ENCODE data around the gene ZNF536. TPM values are rescaled to one million over a fixed set of nuclear protein-coding genes. Genes with fewer than 3 reads are reported as not detected.

Gene ZNF536
- polyA plus RNA-seq, 1 donor (not counting 4 experiments of a cell fraction or from before 2014, with no cell fraction given), result not detected

GRCh38 chr19:30530751-30531150 is 158.6 kb downstream of the ZNF536 start:
- no peaks in the 10 kb centered on the region for H3K9me1 ChIP-seq (ENCODE audit: control insufficient read depth, extremely low read depth, insufficient read depth, low read length)
- H3K9ac ChIP-seq (ENCODE audit: control insufficient read depth, extremely low read depth, insufficient read depth, low read length), result no peak overlapping the region
- no peak for TF ChIP-seq CTCF (optimal IDR thresholded peaks at IDR 0.05 in 1 of 3, IDR thresholded peaks at IDR 0.05 in 1 of 3, conservative IDR thresholded peaks at IDR 0.05 in 1 of 3; ENCODE audit: extremely low read depth in 1 of 3, insufficient read depth in 2 of 3, low read length in 3 of 3)
- no peak for TF ChIP-seq EZH2 (IDR thresholded peaks at IDR 0.05; ENCODE audit: low read length)
- no peaks in the 10 kb centered on the region for H3K79me2 ChIP-seq (ENCODE audit: control insufficient read depth, insufficient read depth, low read length)
- no peak overlapping the region for H2AFZ ChIP-seq (ENCODE audit: control insufficient read depth, low read length)
- no peaks in the 10 kb centered on the region for H3K27me3 ChIP-seq (ENCODE audit: control insufficient read depth, extremely low read depth, insufficient read depth, low read length)
- no peaks in the 10 kb centered on the region for H3K36me3 ChIP-seq (ENCODE audit: control insufficient read depth in 2 of 2, extremely low read depth in 1 of 2, insufficient read depth in 2 of 2, low read length in 2 of 2)
- H3K9me3 ChIP-seq (ENCODE audit: control insufficient read depth, low read depth, low read length), result peaks cover 4% of the 10 kb centered on the region
- H3K27ac ChIP-seq (ENCODE audit: control insufficient read depth, insufficient read depth, low read length), result no peak overlapping the region
- H3K4me1 ChIP-seq (ENCODE audit: control insufficient read depth, extremely low read depth, insufficient read depth, low read length), result no peaks in the 10 kb centered on the region
- H3K4me2 ChIP-seq (ENCODE audit: control insufficient read depth, extremely low read depth, insufficient read depth, low read depth, low read length), result no peak overlapping the region
- no peak overlapping the region for H3K4me3 ChIP-seq (ENCODE audit: control insufficient read depth in 2 of 3, extremely low read depth in 1 of 3, insufficient read depth in 2 of 3, low read depth in 1 of 3, low read length in 3 of 3)
- FAIRE-seq (no peak), DNase-seq (ENCODE audit: low read depth, low spot score) (no peak)
- dilution Hi-C loops (cut with MboI; ENCODE audit: extremely low pct_ligation_motif_present, low sequenced_read_pairs), result no loop called here
- H4K20me1 ChIP-seq (ENCODE audit: control insufficient read depth, extremely low read depth, insufficient read depth, low read length), result no peaks in the 10 kb centered on the region

DNA sequence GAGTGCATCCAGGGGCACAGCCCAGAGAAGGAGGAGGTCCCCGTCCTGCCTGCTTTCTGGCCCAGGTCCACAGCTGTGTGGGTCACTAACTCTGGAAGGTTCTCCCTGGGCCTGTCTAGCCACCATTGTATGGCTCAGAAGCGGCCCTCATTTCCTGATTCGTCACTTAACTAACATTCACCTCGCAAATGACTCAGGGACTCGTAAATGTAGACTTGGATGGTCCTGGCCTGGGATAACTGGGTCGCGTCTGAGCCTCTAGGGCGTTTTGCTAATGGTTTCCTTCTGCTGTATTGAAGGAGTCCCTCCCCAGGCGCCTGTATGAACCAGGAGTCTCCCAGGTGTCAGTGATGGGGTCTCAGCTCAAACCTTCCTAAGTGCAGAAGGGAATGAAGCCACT is 162.8 kb downstream of the ZNF536 start:
- Histone ChIP-seq H3K9me3 (ENCODE audit: control insufficient read depth, low read depth, low read length) (peaks cover 3% of the 10 kb centered on the region), H3K9ac (ENCODE audit: control insufficient read depth, extremely low read depth, insufficient read depth, low read length) (no peak overlapping the region), H3K27me3 (ENCODE audit: control insufficient read depth, extremely low read depth, insufficient read depth, low read length) (no peaks in the 10 kb centered on the region), H3K4me2 (ENCODE audit: control insufficient read depth, extremely low read depth, insufficient read depth, low read depth, low read length) (no peak overlapping the region), H4K20me1 (ENCODE audit: control insufficient read depth, extremely low read depth, insufficient read depth, low read length) (no peaks in the 10 kb centered on the region), H3K36me3 (ENCODE audit: control insufficient read depth in 2 of 2, extremely low read depth in 1 of 2, insufficient read depth in 2 of 2, low read length in 2 of 2) (no peaks in the 10 kb centered on the region), H3K27ac (ENCODE audit: control insufficient read depth, insufficient read depth, low read length) (no peak overlapping the region), H3K4me3 (ENCODE audit: control insufficient read depth in 2 of 3, extremely low read depth in 1 of 3, insufficient read depth in 2 of 3, low read depth in 1 of 3, low read length in 3 of 3) (no peak overlapping the region), H3K9me1 (ENCODE audit: control insufficient read depth, extremely low read depth, insufficient read depth, low read length) (no peaks in the 10 kb centered on the region), H3K79me2 (ENCODE audit: control insufficient read depth, insufficient read depth, low read length) (no peaks in the 10 kb centered on the region), H2AFZ (ENCODE audit: control insufficient read depth, low read length) (no peak overlapping the region), H3K4me1 (ENCODE audit: control insufficient read depth, extremely low read depth, insufficient read depth, low read length) (no peaks in the 10 kb centered on the region)
- dilution Hi-C loops (cut with MboI; ENCODE audit: extremely low pct_ligation_motif_present, low sequenced_read_pairs), result no loop called here
- FAIRE-seq (no peak), DNase-seq (ENCODE audit: low read depth, low spot score) (no peak)
- TF ChIP-seq CTCF (optimal IDR thresholded peaks at IDR 0.05 in 1 of 3, IDR thresholded peaks at IDR 0.05 in 1 of 3, conservative IDR thresholded peaks at IDR 0.05 in 1 of 3; ENCODE audit: extremely low read depth in 1 of 3, insufficient read depth in 2 of 3, low read length in 3 of 3) (no peak), EZH2 (IDR thresholded peaks at IDR 0.05; ENCODE audit: low read length) (no peak)

All from keratinocyte (primary cell).